ENCODE results near the gene CIDEB. TPM values are rescaled to one million over a fixed set of nuclear protein-coding genes. Genes with fewer than 3 reads are reported as not detected.

CIDEB gene
- total and polyA plus RNA-seq, 2 of the 13 experiments (the other 11 are each of a cell fraction or from before 2014, with no cell fraction given): 35.8 to 110 TPM

GRCh38 chr14:24256960-24257359 is 50.8 kb downstream of the CIDEB start:
- no peaks in the 10 kb centered on the region for H3K79me2 ChIP-seq (ENCODE audit: insufficient read depth, low read length)
- H3K27me3 ChIP-seq (ENCODE audit: control insufficient read depth in 1 of 2, insufficient read depth in 2 of 2, low read length in 2 of 2): no peaks in the 10 kb centered on the region
- in situ Hi-C loops (cut with HindIII; ENCODE audit: extremely low pct_ligation_motif_present, low pct_unique_long_range_greater_than_20kb) (no loop called here), intact Hi-C loops (cut with micrococcal nuclease; ENCODE audit: unreplicated experiment) (no loop called here)
- DNase-seq (ENCODE audit: low spot score): no peak
- ChIA-PET POLR2A (interaction anchor here (1.1 to 13.2 kb wide), 8 partner anchors 8 to 51 kb away, joined by 3 to 254 read pairs (median 4); partner anchors contain the start of genes CIDEB, DHRS1, MDP1 and NOP9), CTCF (ENCODE audit: low intra/inter-chr PET ratio, low total read pairs) (no interaction called here)
- H2AFZ ChIP-seq (ENCODE audit: low read length): no peak overlapping the region
- no peak for ATAC-seq
- H3K27ac ChIP-seq (ENCODE audit: extremely low read length, insufficient read depth, low read length): no peak overlapping the region
- peaks cover 47% of the 10 kb centered on the region for H3K4me1 ChIP-seq (ENCODE audit: insufficient read depth, low read length)
- no peak overlapping the region; the same call in 1 of the 2 replicates for H3K9ac ChIP-seq (ENCODE audit: insufficient read depth, low read depth, low read length)
- WGBS (ENCODE audit: low lambda C conversion rate): 86% methylated on average over 4 of the region's 4 CpGs
- no peaks in the 10 kb centered on the region for H4K20me1 ChIP-seq (ENCODE audit: insufficient read depth, low read length)
- H3K4me2 ChIP-seq (ENCODE audit: low read depth, low read length): no peak overlapping the region
- peaks cover 0 to 1% of the 10 kb centered on the region in 2 experiments; a peak in 1 of 5 replicates for H3K36me3 ChIP-seq (replicated peaks in 1 of 2; ENCODE audit: control insufficient read depth in 1 of 2, insufficient read depth in 2 of 2, low read length in 2 of 2)
- no peak overlapping the region for H3K4me3 ChIP-seq (replicated peaks in 1 of 3; ENCODE audit: insufficient read depth in 1 of 3, low read depth in 2 of 3, low read length in 3 of 3)
- no peak for FAIRE-seq
- no TSS peak for BruUV-seq (replicated peaks)
- no peaks in the 10 kb centered on the region for H3K9me3 ChIP-seq (ENCODE audit: low read length)
- no peak for TF ChIP-seq CREM (IDR thresholded peaks at IDR 0.05)
- TF ChIP-seq CREM (CRISPR knock-in tag; IDR thresholded peaks at IDR 0.05): 0 out of 2 replicates have a peak, but pooled peaks have one; percentile 7
- no peak for TF ChIP-seq ZHX2 (IDR thresholded peaks at IDR 0.05; ENCODE audit: low read depth)
- TF ChIP-seq ZHX2 (CRISPR knock-in tag; IDR thresholded peaks at IDR 0.05; ENCODE audit: borderline replicate concordance): no peak
- peak; percentile 86 for TF ChIP-seq ZNF263 (CRISPR knock-in tag; IDR thresholded peaks at IDR 0.05)
- peak; percentile 33 for TF ChIP-seq JARID2 (CRISPR knock-in tag; IDR thresholded peaks at IDR 0.05; ENCODE audit: insufficient replicate concordance)
- TF ChIP-seq ZNF703 (CRISPR knock-in tag; IDR thresholded peaks at IDR 0.05; ENCODE audit: borderline replicate concordance): 0 out of 2 replicates have a peak, but pooled peaks have one; percentile 30
- TF ChIP-seq CHD2 (IDR thresholded peaks at IDR 0.05; ENCODE audit: low read depth, low read length): no peak
- no peak for TF ChIP-seq ZNF761 (CRISPR knock-in tag; conservative IDR thresholded peaks at IDR 0.05)
- TF ChIP-seq HOXA7 (CRISPR knock-in tag; IDR thresholded peaks at IDR 0.05): no peak
- TF ChIP-seq ZBTB7A (CRISPR knock-in tag; IDR thresholded peaks at IDR 0.05): 0 out of 2 replicates have a peak, but pooled peaks have one; percentile 26
- TF ChIP-seq CBX5 (CRISPR knock-in tag; IDR thresholded peaks at IDR 0.05; ENCODE audit: borderline replicate concordance): 0 out of 2 replicates have a peak, but pooled peaks have one; percentile 24
- TF ChIP-seq MXD3 (CRISPR knock-in tag; IDR thresholded peaks at IDR 0.05): no peak
- peak; percentile 28; the same call in 1 of the 2 replicates for TF ChIP-seq ZNF768 (CRISPR knock-in tag; IDR thresholded peaks at IDR 0.05)
- TF ChIP-seq MYC (CRISPR knock-in tag; IDR thresholded peaks at IDR 0.05; ENCODE audit: borderline replicate concordance): 0 out of 2 replicates have a peak, but pooled peaks have one; percentile 21
- TF ChIP-seq REL (CRISPR knock-in tag; conservative IDR thresholded peaks at IDR 0.05): 0 out of 2 replicates have a peak, but pooled peaks have one; percentile 37
- 0 out of 2 replicates have a peak, but pooled peaks have one; percentile 19 for TF ChIP-seq TFDP1 (CRISPR knock-in tag; IDR thresholded peaks at IDR 0.05; ENCODE audit: borderline replicate concordance)
- no peak for TF ChIP-seq ZNF740 (CRISPR knock-in tag; IDR thresholded peaks at IDR 0.05)

Data from HepG2 (cell line).